Liver (tissue), 3 donors: ENCODE measurements around the gene RBCK1.

ENCODE experiments used
- CTCF ChIP-seq: fragments of 150-350 bp; IDR thresholded peaks from 2 replicates; pipeline ENCODE4 v1.5.1; 2017; ENCODE audit warnings: improper control_type of control experiment, low read depth, low read length; ENCODE audit not compliant: missing input control
- FOXA1 ChIP-seq: IDR thresholded peaks from 2 replicates; pipeline ENCODE4 v1.6.1; 2016; ENCODE audit warnings: antibody characterized with exemption
- GABPA ChIP-seq, 2 donors: IDR thresholded peaks in 1 of 2; conservative IDR thresholded peaks in 1 of 2; 2 replicates each; pipeline ENCODE4 v1.6.1; 2016; ENCODE audit warnings: antibody characterized with exemption in 2 of 2, mild to moderate bottlenecking in 1 of 2, moderate library complexity in 1 of 2
- HNF4G ChIP-seq: IDR thresholded peaks from 2 replicates; pipeline ENCODE4 v1.6.1; 2016; ENCODE audit warnings: antibody characterized with exemption
- JUND ChIP-seq, 2 donors: IDR thresholded peaks; 2 replicates each; pipeline ENCODE4 v1.6.1; 2016; ENCODE audit warnings: antibody characterized with exemption in 2 of 2
- MAX ChIP-seq: IDR thresholded peaks from 2 replicates; pipeline ENCODE4 v1.6.1; 2016; ENCODE audit warnings: antibody characterized with exemption
- NR2F2 ChIP-seq: IDR thresholded peaks from 2 replicates; pipeline ENCODE4 v1.6.1; 2016; ENCODE audit warnings: antibody characterized with exemption
- RXRA ChIP-seq, 2 donors: IDR thresholded peaks; 2 replicates each; pipeline ENCODE4 v1.6.1; 2017 to 2018; ENCODE audit warnings: antibody characterized with exemption in 2 of 2, mild to moderate bottlenecking in 1 of 2
- SP1 ChIP-seq: IDR thresholded peaks from 2 replicates; pipeline ENCODE4 v1.6.1; 2018; ENCODE audit warnings: antibody characterized with exemption, mild to moderate bottlenecking
- TAF1 ChIP-seq: conservative IDR thresholded peaks from 2 replicates; pipeline ENCODE4 v1.6.1; 2016; ENCODE audit warnings: antibody characterized with exemption, mild to moderate bottlenecking
- YY1 ChIP-seq: IDR thresholded peaks from 2 replicates; pipeline ENCODE4 v1.6.1; 2016; ENCODE audit warnings: antibody characterized with exemption, mild to moderate bottlenecking
- TF ChIP-seq, protein P1 (sequence below): IDR thresholded peaks from 2 replicates; pipeline ENCODE4 v1.6.1; 2016; ENCODE audit warnings: antibody characterized with exemption, mild to moderate bottlenecking
- donor health status: healthy.
- donor health status: healthy.

GRCh38 chr20:414161-414560 lies 6.1 kb downstream of the RBCK1 start:
- no peak for TF ChIP-seq RXRA (IDR thresholded peaks at IDR 0.05)
- no peak for TF ChIP-seq CTCF
- TF ChIP-seq MAX = no peak
- no peak for TF ChIP-seq GABPA (IDR thresholded peaks at IDR 0.05 in 1 of 2, conservative IDR thresholded peaks at IDR 0.05 in 1 of 2)
- no peak for TF ChIP-seq NR2F2
- no peak for TF ChIP-seq HNF4G
- TF ChIP-seq FOXA1 = no peak
- no peak for TF ChIP-seq YY1
- no peak for TF ChIP-seq JUND (IDR thresholded peaks at IDR 0.05)
- no peak for TF ChIP-seq TAF1
- TF ChIP-seq, protein P1, sequence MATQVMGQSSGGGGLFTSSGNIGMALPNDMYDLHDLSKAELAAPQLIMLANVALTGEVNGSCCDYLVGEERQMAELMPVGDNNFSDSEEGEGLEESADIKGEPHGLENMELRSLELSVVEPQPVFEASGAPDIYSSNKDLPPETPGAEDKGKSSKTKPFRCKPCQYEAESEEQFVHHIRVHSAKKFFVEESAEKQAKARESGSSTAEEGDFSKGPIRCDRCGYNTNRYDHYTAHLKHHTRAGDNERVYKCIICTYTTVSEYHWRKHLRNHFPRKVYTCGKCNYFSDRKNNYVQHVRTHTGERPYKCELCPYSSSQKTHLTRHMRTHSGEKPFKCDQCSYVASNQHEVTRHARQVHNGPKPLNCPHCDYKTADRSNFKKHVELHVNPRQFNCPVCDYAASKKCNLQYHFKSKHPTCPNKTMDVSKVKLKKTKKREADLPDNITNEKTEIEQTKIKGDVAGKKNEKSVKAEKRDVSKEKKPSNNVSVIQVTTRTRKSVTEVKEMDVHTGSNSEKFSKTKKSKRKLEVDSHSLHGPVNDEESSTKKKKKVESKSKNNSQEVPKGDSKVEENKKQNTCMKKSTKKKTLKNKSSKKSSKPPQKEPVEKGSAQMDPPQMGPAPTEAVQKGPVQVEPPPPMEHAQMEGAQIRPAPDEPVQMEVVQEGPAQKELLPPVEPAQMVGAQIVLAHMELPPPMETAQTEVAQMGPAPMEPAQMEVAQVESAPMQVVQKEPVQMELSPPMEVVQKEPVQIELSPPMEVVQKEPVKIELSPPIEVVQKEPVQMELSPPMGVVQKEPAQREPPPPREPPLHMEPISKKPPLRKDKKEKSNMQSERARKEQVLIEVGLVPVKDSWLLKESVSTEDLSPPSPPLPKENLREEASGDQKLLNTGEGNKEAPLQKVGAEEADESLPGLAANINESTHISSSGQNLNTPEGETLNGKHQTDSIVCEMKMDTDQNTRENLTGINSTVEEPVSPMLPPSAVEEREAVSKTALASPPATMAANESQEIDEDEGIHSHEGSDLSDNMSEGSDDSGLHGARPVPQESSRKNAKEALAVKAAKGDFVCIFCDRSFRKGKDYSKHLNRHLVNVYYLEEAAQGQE = no peak
- no peak for TF ChIP-seq SP1
